GM23248 (cell line): ENCODE results near the gene SH3GL3.

ENCODE experiments used
- EZH2 ChIP-seq: fragments of 200-600 bp; sonication (generic); IDR thresholded peaks from 2 replicates; pipeline ENCODE4 v1.6.1; 2018; ENCODE audit warnings: antibody characterized with exemption, mild to moderate bottlenecking; ENCODE audit not compliant: insufficient read depth, poor library complexity, severe bottlenecking
- EZH2phosphoT487 ChIP-seq: fragments of 200-600 bp; sonication (generic); IDR thresholded peaks from 2 replicates; pipeline ENCODE4 v1.6.1; 2018; ENCODE audit warnings: antibody characterized with exemption, moderate library complexity, mild to moderate bottlenecking, low read depth; ENCODE audit not compliant: insufficient read depth

GRCh38 chr15:83571820-83572707 lies 124.9 kb downstream of the SH3GL3 start:
- no peak for TF ChIP-seq EZH2
- no peak for TF ChIP-seq EZH2phosphoT487
